SU-DHL-6 (cell line): ENCODE results near the gene KRT2.

Experiments used
- H2AFZ ChIP-seq: fragments of 200-600 bp; sonication (generic); 2 replicates; pipeline ENCODE4 v1.6.1; 2014; ENCODE audit warnings: low read depth, mild to moderate bottlenecking, moderate library complexity, mixed read lengths, antibody characterized with exemption, low read length; ENCODE audit not compliant: severe bottlenecking
- H3F3A ChIP-seq: fragments of 200-600 bp; shearing (Covaris generic); 2 replicates; pipeline ENCODE4 v1.6.0; 2016; ENCODE audit warnings: antibody characterized with exemption, mild to moderate bottlenecking; ENCODE audit not compliant: insufficient read depth
- H3K27ac ChIP-seq: fragments of 200-600 bp; sonication (generic); 2 replicates; pipeline ENCODE4 v1.5.1; 2016; ENCODE audit warnings: low read depth, mild to moderate bottlenecking, low read length, moderate library complexity, mixed read lengths
- H3K27me3 ChIP-seq: fragments of 200-600 bp; sonication (generic), shearing (Covaris generic); 2 replicates; pipeline ENCODE4 v1.6.0; 2014; ENCODE audit warnings: mild to moderate bottlenecking, low read length
- H3K36me3 ChIP-seq: fragments of 200-600 bp; sonication (generic); 2 replicates; pipeline ENCODE4 v1.6.1; 2014; ENCODE audit warnings: mild to moderate bottlenecking, low read length, mixed read lengths
- H3K4me2 ChIP-seq: fragments of 300-600, 200-600 bp; shearing (Covaris generic), sonication (generic); 2 replicates; pipeline ENCODE4 v1.6.0; 2014; ENCODE audit warnings: low read length, low read depth, mild to moderate bottlenecking; ENCODE audit not compliant: poor library complexity, severe bottlenecking
- H3K4me3 ChIP-seq: fragments of 200-600 bp; sonication (generic); 2 replicates; pipeline ENCODE4 v1.5.1; 2014; ENCODE audit warnings: antibody characterized with exemption, low read length, mild to moderate bottlenecking, mixed read lengths; ENCODE audit not compliant: insufficient read depth, poor library complexity, severe bottlenecking
- H3K79me2 ChIP-seq: fragments of 200-600 bp; sonication (generic); 2 replicates; pipeline ENCODE4 v1.6.1; 2014; ENCODE audit warnings: mild to moderate bottlenecking, low read length, moderate library complexity; ENCODE audit not compliant: insufficient read depth
- H3K9ac ChIP-seq: fragments of 200-600 bp; sonication (generic); 2 replicates; pipeline ENCODE4 v1.7.0; 2014; ENCODE audit warnings: mild to moderate bottlenecking, low read length
- H3K9me2 ChIP-seq: fragments of 200-600 bp; sonication (generic); replicated peaks from 2 replicates; pipeline ENCODE4 v1.6.1; 2014; ENCODE audit warnings: low read length; ENCODE audit not compliant: insufficient read depth
- H3K9me3 ChIP-seq: fragments of 200-600 bp; sonication (generic); 2 replicates; pipeline ENCODE4 v1.6.1; 2014; ENCODE audit warnings: low read length, mixed read lengths; ENCODE audit not compliant: insufficient read depth
- H4K20me1 ChIP-seq: fragments of 200-600 bp; sonication (generic); 2 replicates; pipeline ENCODE4 v1.6.1; 2014; ENCODE audit warnings: low read depth, mild to moderate bottlenecking, antibody characterized with exemption, low read length, moderate library complexity, mixed read lengths
- CTCF ChIP-seq: fragments of 200-600 bp; sonication (generic); IDR thresholded peaks from one replicate; pipeline ENCODE4 v1.5.1; 2017; ENCODE audit warnings: antibody characterized with exemption, mild to moderate bottlenecking, low read length, moderate library complexity; ENCODE audit not compliant: insufficient read depth, poor library complexity, severe bottlenecking
- EZH2phosphoT487 ChIP-seq: fragments of 200-600 bp; sonication (generic), shearing (Covaris generic); conservative IDR thresholded peaks from 2 replicates; pipeline ENCODE4 v1.6.1; 2018; ENCODE audit warnings: mild to moderate bottlenecking, antibody characterized with exemption, low read length, moderate library complexity, mixed read lengths

Gene KRT2

DNA sequence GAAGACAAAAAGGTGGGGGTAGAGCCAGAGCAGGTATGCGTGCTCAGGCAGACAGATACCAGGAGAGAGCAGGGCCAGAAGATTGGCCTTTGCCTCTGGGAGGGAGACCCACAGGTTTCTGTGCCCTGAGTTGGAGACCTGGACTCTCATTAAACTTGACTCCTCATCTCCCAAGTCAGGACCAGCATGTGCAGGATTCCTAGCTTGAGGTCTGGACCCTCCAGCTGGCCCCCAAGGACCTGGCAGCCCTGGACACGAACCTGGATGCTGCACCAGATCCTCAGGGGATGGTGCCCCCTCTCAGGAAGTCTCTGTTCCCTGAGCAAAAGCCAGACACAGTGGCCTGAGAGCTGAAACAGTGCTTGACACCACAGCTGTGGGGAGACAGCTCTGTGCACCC, 23.2 kb downstream of the KRT2 start:
- H3K4me2 ChIP-seq = no peak overlapping the region
- no peaks in the 10 kb centered on the region for H3K9me2 ChIP-seq
- H3K9ac ChIP-seq = no peak overlapping the region
- no peaks in the 10 kb centered on the region for H3K9me3 ChIP-seq
- no peaks in the 10 kb centered on the region for H3K79me2 ChIP-seq
- H3K36me3 ChIP-seq = no peaks in the 10 kb centered on the region
- no peak overlapping the region for H3K27ac ChIP-seq
- no peaks in the 10 kb centered on the region for H3K27me3 ChIP-seq
- no peak overlapping the region for H3K4me3 ChIP-seq
- TF ChIP-seq CTCF = no peak
- TF ChIP-seq EZH2phosphoT487 = no peak
- H2AFZ ChIP-seq = no peak overlapping the region
- no peaks in the 10 kb centered on the region for H4K20me1 ChIP-seq
- H3F3A ChIP-seq = no peaks in the 10 kb centered on the region

- no peaks in the 10 kb centered on the region for H3K9me3 ChIP-seq
- H3K27me3 ChIP-seq = no peaks in the 10 kb centered on the region
- no peak overlapping the region for H3K27ac ChIP-seq
- H3K4me3 ChIP-seq = no peak overlapping the region
- no peaks in the 10 kb centered on the region for H4K20me1 ChIP-seq
- H2AFZ ChIP-seq = no peak overlapping the region
- no peak overlapping the region for H3K4me2 ChIP-seq
- no peaks in the 10 kb centered on the region for H3F3A ChIP-seq
- no peaks in the 10 kb centered on the region for H3K79me2 ChIP-seq
- no peaks in the 10 kb centered on the region for H3K36me3 ChIP-seq
- no peaks in the 10 kb centered on the region for H3K9me2 ChIP-seq
- TF ChIP-seq CTCF (no peak), EZH2phosphoT487 (no peak)
- no peak overlapping the region for H3K9ac ChIP-seq
These were observed 23.9 kb downstream of the KRT2 start for GRCh38 chr12:52628111-52628507.

DNA sequence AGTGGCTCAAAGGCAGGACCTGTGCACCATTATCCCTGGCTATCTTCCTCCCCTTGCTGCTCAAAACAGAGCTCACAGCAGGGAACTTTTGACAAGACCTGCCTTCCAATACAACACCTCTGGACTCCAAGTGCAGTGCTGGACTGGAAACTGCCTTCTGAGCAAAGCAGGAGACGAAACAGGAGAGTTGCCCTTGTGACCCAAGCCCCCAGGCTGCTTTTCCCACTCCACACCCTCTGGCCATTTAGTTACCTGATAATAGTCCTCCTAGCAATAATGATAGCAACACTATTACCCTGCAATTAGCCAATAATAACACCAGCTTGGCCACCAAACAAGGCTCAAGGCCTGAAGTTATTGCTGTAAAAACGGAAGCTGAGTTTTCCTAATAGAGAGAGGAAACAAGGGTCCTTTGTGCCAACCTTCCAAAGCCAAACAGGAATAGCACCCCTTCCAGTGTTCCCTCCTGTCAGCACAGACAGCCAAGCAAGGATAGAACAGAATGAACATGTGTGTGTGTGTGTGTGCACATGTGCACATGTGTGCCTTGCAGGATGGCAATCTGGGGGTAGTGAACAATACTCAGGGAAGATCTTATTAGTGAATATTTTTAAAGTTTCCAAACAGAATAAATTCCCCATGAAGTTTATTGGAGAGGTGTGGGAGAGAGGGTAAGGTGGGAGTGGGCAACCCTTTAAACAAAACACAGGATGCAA, 24.5 kb downstream of the KRT2 start:
- Histone ChIP-seq H3K9ac (no peak overlapping the region), H4K20me1 (no peaks in the 10 kb centered on the region), H3K36me3 (no peaks in the 10 kb centered on the region), H2AFZ (no peak overlapping the region), H3K79me2 (no peaks in the 10 kb centered on the region), H3K27me3 (no peaks in the 10 kb centered on the region), H3F3A (no peaks in the 10 kb centered on the region), H3K4me3 (no peak overlapping the region), H3K4me2 (no peak overlapping the region), H3K9me3 (no peaks in the 10 kb centered on the region), H3K9me2 (no peaks in the 10 kb centered on the region), H3K27ac (no peak overlapping the region)
- TF ChIP-seq CTCF (no peak), EZH2phosphoT487 (no peak)
